SKM-1 treated with dmso at 0.1 percent for 144 hours (cell line): Measurements from ENCODE around the gene FGFRL1.

Experiments
- DNase-seq: peaks from one replicate; lab custom pipeline; 2025; ENCODE audit not compliant: unreplicated experiment; lab: John Stamatoyannopoulos, UW

The FGFRL1 gene

GRCh38 chr4:1021386-1022050 lies 10.1 kb downstream of the FGFRL1 start:
- no peak for DNase-seq

GRCh38 chr4:1022051-1022738 lies 10.8 kb downstream of the FGFRL1 start:
- DNase-seq = no peak

GRCh38 chr4:1022739-1023066 lies 11.3 kb downstream of the FGFRL1 start:
- DNase-seq = no peak

GRCh38 chr4:1023075-1023640 lies 11.7 kb downstream of the FGFRL1 start:
- DNase-seq = no peak

GRCh38 chr4:1023895-1024740 lies 12.7 kb downstream of the FGFRL1 start:
- no peak for DNase-seq

- DNase-seq = no peak
Measured at GRCh38 chr4:1024882-1025545, 13.6 kb downstream of the FGFRL1 start.

- DNase-seq = no peak
Measured at GRCh38 chr4:1026115-1026514, 14.7 kb downstream of the FGFRL1 start.

- DNase-seq = no peak
Measured at GRCh38 chr4:1027219-1027914, 15.9 kb downstream of the FGFRL1 start.

GRCh38 chr4:1027915-1028238 lies 16.5 kb downstream of the FGFRL1 start:
- DNase-seq = no peak

- no peak for DNase-seq
Measured at GRCh38 chr4:1028574-1029220, 17.3 kb downstream of the FGFRL1 start.

- no peak for DNase-seq
Measured at GRCh38 chr4:1029529-1029928, 18.1 kb downstream of the FGFRL1 start.

GRCh38 chr4:1030031-1030430 lies 18.6 kb downstream of the FGFRL1 start:
- DNase-seq = no peak

- no peak for DNase-seq
Measured at GRCh38 chr4:1030559-1030958, 19.1 kb downstream of the FGFRL1 start.

- DNase-seq = no peak
Measured at GRCh38 chr4:1031346-1031745, 19.9 kb downstream of the FGFRL1 start.

- DNase-seq = no peak
Measured at GRCh38 chr4:1031956-1032795, 20.8 kb downstream of the FGFRL1 start.

GRCh38 chr4:1032861-1033260 lies 21.4 kb downstream of the FGFRL1 start:
- DNase-seq = no peak

GRCh38 chr4:1033840-1034551 lies 22.6 kb downstream of the FGFRL1 start:
- DNase-seq = no peak

GRCh38 chr4:1035510-1035909 lies 24.1 kb downstream of the FGFRL1 start:
- DNase-seq = no peak

- no peak for DNase-seq
Measured at GRCh38 chr4:1036095-1036494, 24.7 kb downstream of the FGFRL1 start.
